GM20000 (cell line): ENCODE results near the gene PKD1L1.
"Not testable (repeated sequence)": the region's sequence is repeated elsewhere in the genome, so short reads cannot be mapped to it uniquely, and the experiment has no call there.

ENCODE experiments used
- DNase-seq: peaks from one replicate; pipeline ENCODE4 v3.0.0; 2012; ENCODE audit warnings: low spot score
- CTCF ChIP-seq: IDR thresholded peaks from 2 replicates; pipeline ENCODE4 v1.5.1; 2012; ENCODE audit warnings: mild to moderate bottlenecking, control low read depth; ENCODE audit errors: extremely low read depth, missing control alignments

The PKD1L1 gene

GRCh38 chr7:47948141-47948790 lies at the start of gene PKD1L1:
TSS of gene PKD1L1 (minus strand) at chr7:47948466. CDS start at chr7:47948440, 26 bp downstream.
- no peak for TF ChIP-seq CTCF
- DNase-seq, result no peak

- DNase-seq, result no peak
Measured at GRCh38 chr7:47992446-47992845, 44.2 kb upstream of the PKD1L1 start.

GRCh38 chr7:47991741-47992311 lies 43.6 kb upstream of the PKD1L1 start:
- peak; percentile 50 for TF ChIP-seq CTCF
- peak; percentile 87 for DNase-seq

More at GRCh38 chr7:47992446-47992845, 44.2 kb upstream of the PKD1L1 start:
- no peak for TF ChIP-seq CTCF

- no peak for DNase-seq
- TF ChIP-seq CTCF, result no peak
Measured at GRCh38 chr7:47991270-47991669, 43.0 kb upstream of the PKD1L1 start.

GRCh38 chr7:47990592-47990991 lies 42.3 kb upstream of the PKD1L1 start:
- TF ChIP-seq CTCF, result no peak
- no peak for DNase-seq

GRCh38 chr7:47989607-47990400 lies 41.5 kb upstream of the PKD1L1 start:
- not testable (repeated sequence) for DNase-seq

GRCh38 chr7:47988496-47989386 lies 40.5 kb upstream of the PKD1L1 start:
- DNase-seq, result no peak
- TF ChIP-seq CTCF, result peak; percentile 25
